ENCODE data around the gene PSD2.
A peak's percentile ranks its signal among the peaks of the same experiment; 100 is the strongest.

PSD2 gene

GRCh38 chr5:139795074-139796001 is at the start of gene PSD2:
TSS of gene PSD2 (plus strand) at chr5:139795808. CDS start at chr5:139809441, 13,633 bp downstream.
- DNase-seq = no peak

- peak; percentile 74 for DNase-seq
Observed at GRCh38 chr5:139746691-139747582, 48.7 kb upstream of the PSD2 start.

GRCh38 chr5:139747583-139748504 is 47.8 kb upstream of the PSD2 start:
- DNase-seq = peak; percentile 57

GRCh38 chr5:139748505-139748826 is 47.1 kb upstream of the PSD2 start:
- DNase-seq = no peak

GRCh38 chr5:139749242-139749641 is 46.4 kb upstream of the PSD2 start:
- no peak for DNase-seq

- DNase-seq = no peak
Observed at GRCh38 chr5:139751236-139751635, 44.4 kb upstream of the PSD2 start.

- DNase-seq = no peak
Observed at GRCh38 chr5:139752506-139753473, 42.8 kb upstream of the PSD2 start.

- no peak for DNase-seq
Observed at GRCh38 chr5:139755892-139756671, 39.5 kb upstream of the PSD2 start.

GRCh38 chr5:139756971-139757370 is 38.6 kb upstream of the PSD2 start:
- DNase-seq = no peak

GRCh38 chr5:139757727-139758509 is 37.7 kb upstream of the PSD2 start:
- DNase-seq = no peak

GRCh38 chr5:139758510-139759075 is 37.0 kb upstream of the PSD2 start:
- no peak for DNase-seq

GRCh38 chr5:139759219-139759721 is 36.3 kb upstream of the PSD2 start:
- DNase-seq = no peak

- no peak for DNase-seq
Observed at GRCh38 chr5:139760066-139761056, 35.2 kb upstream of the PSD2 start.

- DNase-seq = no peak
Observed at GRCh38 chr5:139761057-139761450, 34.6 kb upstream of the PSD2 start.

GRCh38 chr5:139761501-139761900 is 34.1 kb upstream of the PSD2 start:
- DNase-seq = no peak

- no peak for DNase-seq
Observed at GRCh38 chr5:139762615-139763170, 32.9 kb upstream of the PSD2 start.

- DNase-seq = no peak
Observed at GRCh38 chr5:139763280-139763929, 32.2 kb upstream of the PSD2 start.
